ENCODE data around the gene CCL17.
"Not testable (repeated sequence)": the region's sequence is repeated elsewhere in the genome, so short reads cannot be mapped to it uniquely, and the experiment has no call there.

Gene CCL17

GRCh38 chr16:57435838-57436237 is 31.3 kb downstream of the CCL17 start:
- no peak for DNase-seq

- DNase-seq = not testable (repeated sequence)
These were observed 35.4 kb downstream of the CCL17 start for GRCh38 chr16:57439947-57440346.

- DNase-seq = not testable (repeated sequence)
These were observed 36.0 kb downstream of the CCL17 start for GRCh38 chr16:57440551-57440950.

DNA sequence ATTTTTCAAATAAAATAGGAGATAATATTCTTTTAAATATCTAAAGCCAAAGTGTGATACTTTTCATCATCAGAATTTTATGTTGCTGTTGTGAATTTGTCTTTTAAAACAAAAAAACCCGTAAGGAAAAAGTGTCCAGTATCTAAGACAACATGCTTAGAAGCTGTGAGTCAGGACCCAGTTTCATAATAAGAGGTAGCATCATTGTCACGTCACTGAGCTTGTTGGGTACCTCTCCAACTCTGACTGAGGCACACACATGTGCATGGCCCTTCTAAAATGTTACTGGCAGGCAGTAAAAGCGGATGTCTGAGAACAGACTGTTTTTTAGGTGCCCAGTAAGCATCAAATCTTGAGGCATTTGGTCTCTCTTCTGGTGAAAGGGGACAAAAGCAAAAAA is 40.1 kb downstream of the CCL17 start:
- no peak for DNase-seq

GRCh38 chr16:57445510-57445909 is 40.9 kb downstream of the CCL17 start:
- DNase-seq = no peak

GRCh38 chr16:57446531-57447185 is 42.1 kb downstream of the CCL17 start:
- peak; percentile 44 for DNase-seq

GRCh38 chr16:57447186-57447962 is 42.8 kb downstream of the CCL17 start, which contains the start of the genes CIAPIN1 and COQ9:
Gene CIAPIN1, minus strand, starts transcription at chr16:57447385. Its CDS starts 6,457 bp downstream, at chr16:57440928.
Gene COQ9, plus strand, starts transcription at chr16:57447479. Its CDS starts 27 bp downstream, at chr16:57447506.
- DNase-seq = peak; percentile 95

- no peak for DNase-seq
These were observed 47.5 kb downstream of the CCL17 start for GRCh38 chr16:57452021-57452420.

- peak; percentile 81 for DNase-seq
These were observed 57.8 kb downstream of the CCL17 start, which contains the start of gene POLR2C for GRCh38 chr16:57462209-57462977. Gene POLR2C, plus strand, starts transcription at chr16:57462679. Its CDS starts 46 bp downstream, at chr16:57462725.

- no peak for DNase-seq
These were observed 58.4 kb downstream of the CCL17 start for GRCh38 chr16:57462978-57463362.

- no peak for DNase-seq
These were observed 60.0 kb downstream of the CCL17 start for GRCh38 chr16:57464523-57464922.

Data from NCI-H1092 (cell line).